Measurements from ENCODE around the gene PCCB. TPM values are rescaled to one million over a fixed set of nuclear protein-coding genes. Genes with fewer than 3 reads are reported as not detected.

PCCB gene
- total and polyA plus RNA-seq, 2 of the 8 experiments (the other 6 are each of a cell fraction or from before 2014, with no cell fraction given): 56.7 to 84.4 TPM

GRCh38 chr3:136343446-136343845 lies 93.3 kb downstream of the PCCB start:
- no peaks in the 10 kb centered on the region for H3K27me3 ChIP-seq (replicated peaks in 1 of 4; ENCODE audit: control insufficient read depth in 3 of 4, extremely low read depth in 1 of 4, insufficient read depth in 3 of 4, low read length in 3 of 4)
- no peak overlapping the region for H3K23ac ChIP-seq (ENCODE audit: insufficient read length)
- DNase-seq (ENCODE audit: low read depth in 1 of 2, low spot score in 2 of 2) (no peak), FAIRE-seq (no peak)
- POLR2A ChIA-PET (ENCODE audit: partially characterized antibody): no interaction called here
- H2BK20ac ChIP-seq (ENCODE audit: low read length): no peak overlapping the region
- H4K20me1 ChIP-seq (replicated peaks in 1 of 2; ENCODE audit: control insufficient read depth in 1 of 2, insufficient read depth in 2 of 2, low read length in 2 of 2): no peaks in the 10 kb centered on the region
- no peak overlapping the region for H3K4me2 ChIP-seq (ENCODE audit: insufficient read depth in 1 of 2, low read depth in 2 of 2, low read length in 2 of 2)
- H4K8ac ChIP-seq (ENCODE audit: extremely low read depth, insufficient read depth, low read length): no peak overlapping the region
- no peaks in the 10 kb centered on the region for H3K23me2 ChIP-seq (ENCODE audit: low read depth, low read length)
- 86% methylated on average over 2 of the region's 2 CpGs; no CpG with 5 or more reads in 1 of the 2 experiments for WGBS, 2 experiments (ENCODE audit: extremely low coverage in 1 of 2, insufficient coverage in 1 of 2, insufficient read length in 1 of 2, insufficient replicate concordance in 2 of 2, low coverage in 1 of 2, low lambda C conversion rate in 2 of 2, missing lambda C conversion rate in 1 of 2)
- H3K4me1 ChIP-seq (replicated peaks in 1 of 4; ENCODE audit: control insufficient read depth in 3 of 4, insufficient read depth in 4 of 4, low read length in 3 of 4): peaks cover 0 to 5% (median 0%) of the 10 kb centered on the region in 4 experiments; a peak in 3 of 7 replicates
- H3K79me1 ChIP-seq (ENCODE audit: low read depth, low read length): no peaks in the 10 kb centered on the region
- no peak overlapping the region for H3K18ac ChIP-seq (ENCODE audit: extremely low read depth, low read length)
- CTCF ChIA-PET (ENCODE audit: partially characterized antibody): interaction anchor here (0.8 to 1.8 kb wide), 4 partner anchors 9 to 256 kb away, joined by 3 to 5 read pairs (median 4); no protein-coding TSS in a partner anchor
- H3K9ac ChIP-seq (replicated peaks in 1 of 4; ENCODE audit: extremely low read depth in 1 of 4, low read depth in 3 of 4, low read length in 3 of 4): no peak overlapping the region
- no peak overlapping the region for H4K91ac ChIP-seq (replicated peaks; ENCODE audit: insufficient read length, low read length)
- no peaks in the 10 kb centered on the region for H3K9me3 ChIP-seq (ENCODE audit: insufficient read depth in 2 of 2, low read depth in 1 of 2, low read length in 1 of 2)
- no peak overlapping the region for H4K5ac ChIP-seq (ENCODE audit: insufficient read length, low read depth, low read length)
- H3K14ac ChIP-seq (ENCODE audit: insufficient read length): no peak overlapping the region
- no peak overlapping the region for H2BK5ac ChIP-seq (ENCODE audit: low read depth, low read length)
- no peaks in the 10 kb centered on the region for H3K79me2 ChIP-seq (ENCODE audit: control insufficient read depth in 1 of 2, insufficient read depth in 2 of 2, low read length in 2 of 2)
- no peak overlapping the region for H2BK15ac ChIP-seq (ENCODE audit: low read length)
- no peak overlapping the region for H3K56ac ChIP-seq (replicated peaks; ENCODE audit: insufficient read length, low read depth, low read length)
- H3K4ac ChIP-seq (replicated peaks; ENCODE audit: insufficient read length, low read depth, low read length): no peak overlapping the region
- no peak overlapping the region for H2BK120ac ChIP-seq (replicated peaks; ENCODE audit: low read depth, low read length)
- H2BK12ac ChIP-seq (ENCODE audit: low read depth, low read length): no peak overlapping the region
- peaks cover 0 to 7% (median 0%) of the 10 kb centered on the region in 4 experiments; a peak in 2 of 8 replicates for H3K36me3 ChIP-seq (ENCODE audit: control insufficient read depth in 2 of 4, insufficient read depth in 4 of 4, low read length in 3 of 4)
- no peak overlapping the region for H2AFZ ChIP-seq (ENCODE audit: low read length)
- H3K27ac ChIP-seq (ENCODE audit: low read depth, low read length): no peak overlapping the region
- no peak overlapping the region for H3K4me3 ChIP-seq (ENCODE audit: extremely low read depth in 1 of 4, insufficient read depth in 2 of 4, low read depth in 3 of 4, low read length in 4 of 4)
- H2AK5ac ChIP-seq (ENCODE audit: low read depth, low read length): no peak overlapping the region
- TF ChIP-seq USF2 (IDR thresholded peaks at IDR 0.05; ENCODE audit: low read length) (no peak), JUND (IDR thresholded peaks at IDR 0.05; ENCODE audit: low read length) (no peak), EGR1 (IDR thresholded peaks at IDR 0.05; ENCODE audit: borderline replicate concordance, low read depth, low read length) (no peak), MAX (IDR thresholded peaks at IDR 0.05) (no peak), SIX5 (IDR thresholded peaks at IDR 0.05; ENCODE audit: low read depth, low read length) (no peak), GABPA (IDR thresholded peaks at IDR 0.05; ENCODE audit: borderline replicate concordance, insufficient read depth, low read length) (no peak), ATF3 (IDR thresholded peaks at IDR 0.05; ENCODE audit: insufficient read depth, low read depth, low read length) (no peak), MAFK (IDR thresholded peaks at IDR 0.05; ENCODE audit: low read depth, low read length) (no peak), POU5F1 (IDR thresholded peaks at IDR 0.05; ENCODE audit: low read depth, low read length) (no peak), EZH2 (IDR thresholded peaks at IDR 0.05; ENCODE audit: low read depth, low read length, severe bottlenecking) (no peak)
